Ramos (cell line): ENCODE measurements around the gene CYS1.
"Not testable (repeated sequence)": the region's sequence is repeated elsewhere in the genome, so short reads cannot be mapped to it uniquely, and the experiment has no call there.

Source experiments
- in situ Hi-C: fragments of 300-500 bp; cut with MboI; formaldehyde crosslinking; loops from one replicate; pipeline ENCODE4 v1.14.3; 2022; ENCODE audit warnings: low sequenced_read_pairs; ENCODE audit not compliant: unreplicated experiment

CYS1 gene

DNA sequence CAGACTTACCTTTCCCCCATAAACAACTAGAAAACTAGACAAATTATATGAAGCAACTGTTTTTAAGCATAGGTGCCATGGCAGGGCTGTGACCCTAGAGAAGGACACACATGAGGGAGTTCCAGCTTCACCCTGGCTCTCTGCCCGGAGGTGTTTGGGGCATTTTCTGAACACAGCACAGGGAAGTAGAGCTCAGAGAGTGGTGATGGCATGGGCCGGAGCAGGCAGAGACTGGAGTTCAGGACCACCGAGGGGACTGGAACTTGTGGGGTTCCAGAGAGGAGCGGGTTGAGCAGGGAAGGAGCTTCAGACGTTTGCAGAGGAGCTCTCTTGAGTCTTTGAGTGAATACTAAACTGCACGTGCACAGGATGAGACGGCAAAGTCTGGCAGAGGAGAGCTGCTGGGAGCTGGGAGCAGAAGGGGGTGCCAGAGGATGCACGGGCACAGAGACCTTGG lies 63.4 kb downstream of the CYS1 start:
- in situ Hi-C loops = no loop called here

DNA sequence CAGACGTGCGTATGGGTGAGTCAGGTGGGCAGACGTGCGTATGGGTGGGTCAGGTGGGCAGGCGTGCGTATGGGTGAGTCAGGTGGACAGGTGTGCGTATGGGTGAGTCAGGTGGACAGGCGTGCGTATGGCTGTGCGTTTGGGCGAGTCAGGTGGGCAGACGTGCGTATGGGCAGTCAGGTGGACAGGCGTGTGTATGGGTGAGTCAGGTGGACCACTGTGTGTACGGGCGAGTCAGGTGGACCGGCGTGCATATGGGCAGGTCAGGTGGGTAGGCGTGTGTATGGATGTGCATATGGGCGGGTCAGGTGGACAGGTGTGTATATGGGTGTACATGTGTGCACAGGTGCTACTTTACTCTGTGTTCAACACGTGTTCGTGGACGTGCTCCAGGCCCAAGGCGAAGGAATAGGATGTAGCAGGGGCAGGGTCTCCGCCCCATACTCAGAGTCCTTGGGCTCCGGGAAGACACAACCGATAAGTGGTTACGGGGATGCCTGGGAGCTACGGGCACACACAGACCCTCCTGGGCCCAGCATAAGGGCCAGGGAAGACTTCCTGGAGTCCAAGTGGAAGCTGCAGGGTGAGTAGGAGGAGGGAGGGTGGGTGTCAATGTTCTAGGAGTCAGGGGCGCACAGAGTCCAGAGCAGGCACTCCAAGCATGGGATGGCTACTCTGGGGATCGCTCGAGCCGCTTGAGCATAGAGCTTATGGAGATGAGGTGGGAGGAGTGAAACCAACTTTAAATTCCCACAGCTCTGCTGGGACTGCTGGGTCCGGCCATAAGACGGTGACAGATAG lies 64.0 kb downstream of the CYS1 start:
- in situ Hi-C loops = no loop called here

DNA sequence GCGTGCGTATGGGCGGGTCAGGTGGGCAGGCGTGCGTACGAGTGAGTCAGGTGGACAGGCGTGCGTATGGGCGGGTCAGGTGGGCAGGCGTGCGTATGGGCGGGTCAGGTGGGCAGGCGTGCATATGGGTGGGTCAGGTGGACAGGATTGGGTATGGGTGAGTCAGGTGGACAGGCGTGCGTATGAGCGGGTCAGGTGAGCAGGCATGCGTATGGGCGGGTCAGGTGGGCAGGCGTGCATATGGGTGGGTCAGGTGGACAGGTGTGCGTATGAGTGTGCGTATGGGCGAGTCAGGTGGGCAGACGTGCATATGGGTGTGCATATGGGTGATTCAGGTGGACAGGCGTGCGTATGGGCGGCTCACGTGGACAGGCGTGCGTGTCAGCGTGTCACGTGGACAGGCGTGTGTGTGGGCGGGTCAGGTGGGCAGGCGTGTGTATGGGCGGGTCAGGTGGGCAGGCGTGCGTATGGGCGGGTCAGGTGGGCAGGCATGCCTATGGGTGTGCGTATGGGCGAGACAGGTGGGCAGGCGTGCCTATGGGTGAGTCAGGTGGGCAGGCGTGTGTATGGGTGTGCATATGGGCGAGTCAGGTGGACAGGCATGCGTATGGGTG lies 64.7 kb downstream of the CYS1 start:
- in situ Hi-C loops = not testable (repeated sequence)

DNA sequence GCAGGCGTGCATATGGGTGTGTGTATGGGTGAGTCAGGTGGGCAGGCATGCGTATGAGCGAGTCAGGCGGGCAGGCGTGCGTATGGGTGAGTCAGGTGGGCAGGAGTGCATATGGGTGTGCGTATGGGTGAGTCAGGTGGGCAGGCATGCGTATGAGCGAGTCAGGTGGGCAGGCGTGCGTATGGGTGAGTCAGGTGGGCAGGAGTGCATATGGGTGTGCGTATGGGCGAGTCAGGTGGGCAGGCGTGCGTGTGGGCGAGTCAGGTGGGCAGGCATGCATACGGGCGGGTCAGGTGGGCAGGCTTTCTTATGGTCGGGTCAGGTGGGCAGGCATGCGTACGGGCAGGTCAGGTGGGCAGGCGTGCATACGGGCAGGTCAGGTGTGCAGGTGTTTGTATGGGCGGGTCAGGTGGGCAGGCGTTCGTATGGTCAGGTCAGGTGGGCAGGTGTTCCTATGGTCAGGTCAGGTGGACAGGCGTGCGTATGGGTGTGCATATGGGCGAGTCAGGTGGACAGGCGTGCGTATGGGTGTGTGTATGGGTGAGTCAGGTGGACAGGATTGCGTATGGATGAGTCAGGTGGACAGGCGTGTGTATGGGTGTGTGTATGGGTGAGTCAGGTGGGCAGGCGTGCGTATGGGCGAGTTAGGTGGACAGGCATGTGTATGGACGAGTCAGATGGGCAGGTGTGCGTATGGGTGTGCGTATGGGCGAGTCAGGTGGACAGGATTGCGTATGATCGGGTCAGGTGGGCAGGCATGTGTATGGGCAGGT lies 65.6 kb downstream of the CYS1 start:
- in situ Hi-C loops = no loop called here

DNA sequence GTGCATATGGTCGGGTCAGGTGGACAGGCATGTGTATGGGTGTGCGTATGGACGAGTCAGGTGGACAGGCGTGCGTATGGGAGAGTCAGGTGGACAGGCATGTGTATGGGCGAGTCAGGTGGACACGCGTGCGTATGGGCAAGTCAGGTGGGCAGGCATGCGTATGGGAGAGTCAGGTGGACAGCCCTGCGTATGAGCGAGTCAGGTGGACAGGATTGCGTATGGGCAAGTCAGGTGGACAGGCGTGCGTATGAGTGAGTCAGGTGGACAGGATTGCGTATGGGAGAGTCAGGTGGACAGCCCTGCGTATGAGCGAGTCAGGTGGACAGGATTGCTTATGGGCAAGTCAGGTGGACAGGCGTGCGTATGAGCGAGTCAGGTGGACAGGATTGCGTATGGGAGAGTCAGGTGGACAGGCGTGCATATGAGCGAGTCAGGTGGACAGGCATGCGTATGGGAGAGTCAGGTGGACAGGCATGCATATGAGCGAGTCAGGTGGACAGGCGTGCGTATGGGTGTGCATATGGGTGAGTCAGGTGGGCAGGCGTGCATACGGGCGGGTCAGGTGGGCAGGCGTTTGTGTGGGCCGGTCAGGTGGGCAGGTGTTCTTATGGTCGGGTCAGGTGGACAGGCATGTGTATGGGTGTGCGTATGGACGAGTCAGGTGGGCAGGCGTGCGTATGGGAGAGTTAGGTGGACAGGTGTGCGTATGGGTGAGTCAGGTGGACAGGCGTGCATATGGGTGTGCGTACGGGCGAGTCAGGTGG lies 66.4 kb downstream of the CYS1 start:
- in situ Hi-C loops = not testable (repeated sequence)

DNA sequence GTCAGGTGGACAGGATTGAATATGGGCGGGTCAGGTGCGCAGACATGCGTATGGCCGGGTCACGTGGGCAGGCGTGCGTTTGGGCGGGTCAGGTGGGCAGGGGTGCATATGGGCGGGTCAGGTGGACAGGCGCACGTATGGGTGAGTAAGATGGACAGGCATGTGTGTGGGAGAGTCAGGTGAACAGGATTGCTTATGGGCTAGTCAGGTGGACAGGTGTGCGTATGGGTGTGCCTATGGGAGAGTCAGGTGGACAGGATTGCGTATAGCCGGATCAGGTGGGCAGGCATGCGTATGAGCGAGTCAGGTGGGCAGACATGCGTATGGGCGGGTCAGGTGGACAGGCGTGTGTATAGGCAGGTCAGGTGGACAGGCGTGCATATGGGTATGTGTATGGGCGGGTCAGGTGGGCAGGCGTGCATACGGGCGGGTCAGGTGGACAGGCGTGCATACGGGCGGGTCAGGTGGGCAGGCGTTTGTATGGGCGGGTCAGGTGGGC lies 67.2 kb downstream of the CYS1 start:
- in situ Hi-C loops = no loop called here

DNA sequence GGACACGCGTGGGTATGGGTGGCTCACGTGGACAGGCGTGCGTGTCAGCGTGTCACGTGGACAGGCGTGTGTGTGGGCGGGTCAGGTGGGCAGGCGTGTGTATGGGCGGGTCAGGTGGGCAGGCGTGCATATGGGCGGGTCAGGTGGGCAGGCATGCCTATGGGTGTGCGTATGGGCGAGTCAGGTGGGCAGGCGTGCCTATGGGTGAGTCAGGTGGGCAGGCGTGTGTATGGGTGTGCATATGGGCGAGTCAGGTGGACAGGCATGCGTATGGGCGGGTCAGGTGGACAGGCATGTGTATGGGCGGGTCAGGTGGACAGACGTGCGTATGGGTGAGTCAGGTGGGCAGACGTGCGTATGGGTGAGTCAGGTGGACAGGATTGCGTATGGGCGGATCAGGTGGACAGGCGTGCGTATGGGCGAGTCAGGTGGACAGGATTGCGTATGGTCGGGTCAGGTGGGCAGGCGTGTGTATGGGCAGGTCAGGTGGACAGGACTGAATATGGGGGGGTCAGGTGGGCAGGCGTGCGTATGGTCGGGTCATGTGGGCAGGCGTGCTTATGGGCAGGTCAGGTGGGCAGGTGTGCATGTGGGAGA lies 67.7 kb downstream of the CYS1 start:
- in situ Hi-C loops = not testable (repeated sequence)

DNA sequence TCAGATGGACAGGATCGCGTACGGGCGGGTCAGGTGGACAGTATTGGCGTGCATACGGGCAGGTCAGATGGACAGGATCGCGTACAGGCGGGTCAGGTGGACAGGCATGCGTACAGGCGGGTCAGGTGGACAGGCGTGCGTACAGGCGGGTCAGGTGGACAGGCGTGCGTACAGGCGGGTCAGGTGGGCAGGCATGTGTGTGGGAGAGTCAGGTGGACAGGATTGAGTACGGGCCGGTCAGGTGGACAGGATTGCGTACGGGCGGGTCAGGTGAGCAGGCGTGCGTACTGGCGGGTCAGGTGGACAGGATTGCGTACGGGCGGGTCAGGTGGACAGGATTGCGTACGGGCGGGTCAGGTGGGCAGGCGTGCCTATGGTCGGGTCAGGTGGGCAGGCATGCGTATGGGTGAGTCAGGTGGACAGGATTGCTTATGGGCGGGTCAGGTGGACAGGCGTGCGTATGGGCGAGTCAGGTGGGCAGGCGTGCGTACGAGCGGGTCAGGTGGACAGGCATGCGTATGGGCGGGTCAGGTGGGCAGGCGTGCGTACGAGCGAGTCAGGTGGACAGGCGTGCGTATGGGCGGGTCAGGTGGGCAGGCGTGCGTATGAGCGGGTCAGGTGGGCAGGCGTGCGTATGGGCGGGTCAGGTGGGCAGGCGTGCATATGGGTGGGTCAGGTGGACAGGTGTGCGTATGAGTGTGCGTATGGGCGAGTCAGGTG lies 68.4 kb downstream of the CYS1 start:
- in situ Hi-C loops = not testable (repeated sequence)

DNA sequence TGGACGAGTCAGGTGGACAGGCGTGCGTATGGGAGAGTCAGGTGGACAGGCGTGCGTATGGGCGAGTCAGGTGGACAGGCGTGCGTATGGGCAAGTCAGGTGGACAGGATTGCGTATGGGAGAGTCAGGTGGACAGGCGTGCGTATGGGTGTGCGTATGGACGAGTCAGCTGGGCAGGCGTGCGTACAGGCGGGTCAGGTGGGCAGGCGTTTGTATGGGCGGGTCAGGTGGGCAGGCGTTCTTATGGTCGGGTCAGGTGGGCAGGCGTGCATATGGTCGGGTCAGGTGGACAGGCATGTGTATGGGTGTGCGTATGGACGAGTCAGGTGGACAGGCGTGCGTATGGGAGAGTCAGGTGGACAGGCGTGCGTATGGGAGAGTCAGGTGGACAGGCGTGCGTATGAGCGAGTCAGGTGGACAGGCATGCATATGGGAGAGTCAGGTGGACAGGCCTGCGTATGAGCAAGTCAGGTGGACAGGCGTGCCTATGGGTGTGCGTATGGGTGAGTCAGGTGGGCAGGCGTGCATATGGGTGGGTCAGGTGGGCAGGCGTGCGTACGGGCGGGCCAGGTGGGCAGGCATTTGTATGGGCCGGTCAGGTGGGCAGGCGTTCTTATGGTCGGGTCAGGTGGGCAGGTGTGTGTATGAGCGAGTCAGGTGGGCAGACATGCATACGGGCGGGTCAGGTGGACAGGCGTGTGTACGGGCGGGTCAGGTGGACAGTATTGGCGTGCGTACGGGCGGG lies 69.2 kb downstream of the CYS1 start:
- in situ Hi-C loops = not testable (repeated sequence)

DNA sequence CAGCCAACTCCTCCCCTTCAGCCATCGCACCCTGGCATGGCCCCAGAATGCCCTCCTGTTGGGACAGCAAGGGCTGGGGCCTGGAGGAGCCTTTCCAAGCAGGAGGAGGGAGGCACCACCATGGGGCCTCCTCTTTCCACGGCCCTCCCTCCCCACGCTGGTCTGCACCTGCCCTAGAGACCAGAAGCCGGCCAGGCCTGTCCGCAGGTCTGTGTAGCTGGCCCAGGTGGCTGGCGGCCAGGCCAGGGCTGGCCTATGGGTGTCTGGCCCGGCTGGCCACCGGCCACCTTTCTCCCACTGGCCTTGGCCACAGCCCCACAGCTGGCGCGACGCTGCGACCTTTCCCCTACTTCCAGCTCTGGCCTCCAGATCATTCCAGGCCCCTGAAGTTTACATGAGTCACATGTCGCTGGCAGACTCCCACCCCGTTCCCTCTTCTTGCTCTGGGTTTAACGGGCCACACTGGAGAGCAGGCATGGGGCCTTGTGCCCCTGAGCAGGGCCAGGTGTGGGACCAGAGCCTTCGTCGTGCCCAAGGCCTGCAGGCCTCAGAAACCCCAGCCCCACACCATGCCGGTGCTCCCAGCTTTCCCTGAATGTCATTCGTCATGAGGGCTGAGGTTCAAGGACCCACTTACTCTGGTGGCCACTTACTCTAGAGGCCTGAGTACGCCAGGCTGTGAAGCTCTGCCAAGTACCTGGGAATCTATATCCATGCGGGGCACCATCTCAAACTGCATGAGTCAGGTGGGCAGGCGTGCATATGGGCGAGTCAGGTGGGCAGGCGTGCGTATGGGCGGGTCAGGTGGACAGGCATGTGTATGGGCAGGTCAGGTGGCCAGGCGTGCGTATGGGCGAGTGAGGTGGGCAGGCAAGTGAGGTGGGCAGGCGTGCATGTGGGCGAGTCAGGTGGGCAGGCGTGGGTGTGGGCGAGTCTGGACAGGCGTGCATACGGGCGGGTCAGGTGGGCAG lies 70.1 kb downstream of the CYS1 start:
- in situ Hi-C loops = no loop called here

DNA sequence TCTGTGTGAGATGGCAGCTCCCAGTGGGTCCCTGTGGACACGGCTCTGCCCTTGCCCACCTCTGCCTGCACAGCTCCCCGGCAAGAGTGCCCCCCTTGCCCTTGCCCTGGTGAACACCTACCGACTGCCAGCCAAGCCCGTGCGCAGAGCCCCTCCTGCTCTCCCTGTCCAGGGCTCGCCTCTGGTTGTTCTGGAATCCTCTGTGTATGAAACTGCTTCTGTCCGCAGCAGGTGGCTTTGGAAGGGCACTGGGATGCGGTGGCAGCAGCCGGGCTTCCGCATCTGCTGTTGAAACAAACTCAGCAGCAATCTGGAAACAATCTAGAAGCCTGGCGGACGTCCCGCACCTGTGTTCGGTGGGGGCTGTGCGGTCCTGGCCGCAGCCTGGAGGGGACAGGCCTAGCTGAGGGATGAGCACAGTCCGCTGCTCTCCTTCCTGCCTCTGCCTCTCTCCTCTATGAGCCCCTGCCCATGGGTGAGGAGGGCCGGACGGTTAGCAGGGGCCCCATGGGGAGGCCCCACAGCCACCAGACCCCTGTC lies 70.9 kb downstream of the CYS1 start:
- in situ Hi-C loops = no loop called here

DNA sequence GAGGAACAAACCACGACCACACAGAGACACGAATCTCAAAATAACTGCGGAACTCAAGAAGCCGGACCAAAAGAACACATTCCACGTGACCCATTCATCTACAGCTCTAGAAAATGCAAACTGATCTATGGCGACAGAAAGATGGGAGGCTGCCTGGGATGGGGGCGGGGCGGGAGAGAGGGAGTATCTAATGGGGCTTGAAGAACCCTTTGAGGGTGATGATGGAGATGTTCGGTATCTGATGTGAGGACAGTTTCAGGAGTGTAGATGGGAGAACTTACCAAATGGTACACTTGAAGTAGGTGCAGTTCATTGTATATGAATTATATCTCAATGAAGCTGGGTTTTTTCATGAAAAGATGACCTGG lies 71.4 kb downstream of the CYS1 start:
- in situ Hi-C loops = no loop called here

DNA sequence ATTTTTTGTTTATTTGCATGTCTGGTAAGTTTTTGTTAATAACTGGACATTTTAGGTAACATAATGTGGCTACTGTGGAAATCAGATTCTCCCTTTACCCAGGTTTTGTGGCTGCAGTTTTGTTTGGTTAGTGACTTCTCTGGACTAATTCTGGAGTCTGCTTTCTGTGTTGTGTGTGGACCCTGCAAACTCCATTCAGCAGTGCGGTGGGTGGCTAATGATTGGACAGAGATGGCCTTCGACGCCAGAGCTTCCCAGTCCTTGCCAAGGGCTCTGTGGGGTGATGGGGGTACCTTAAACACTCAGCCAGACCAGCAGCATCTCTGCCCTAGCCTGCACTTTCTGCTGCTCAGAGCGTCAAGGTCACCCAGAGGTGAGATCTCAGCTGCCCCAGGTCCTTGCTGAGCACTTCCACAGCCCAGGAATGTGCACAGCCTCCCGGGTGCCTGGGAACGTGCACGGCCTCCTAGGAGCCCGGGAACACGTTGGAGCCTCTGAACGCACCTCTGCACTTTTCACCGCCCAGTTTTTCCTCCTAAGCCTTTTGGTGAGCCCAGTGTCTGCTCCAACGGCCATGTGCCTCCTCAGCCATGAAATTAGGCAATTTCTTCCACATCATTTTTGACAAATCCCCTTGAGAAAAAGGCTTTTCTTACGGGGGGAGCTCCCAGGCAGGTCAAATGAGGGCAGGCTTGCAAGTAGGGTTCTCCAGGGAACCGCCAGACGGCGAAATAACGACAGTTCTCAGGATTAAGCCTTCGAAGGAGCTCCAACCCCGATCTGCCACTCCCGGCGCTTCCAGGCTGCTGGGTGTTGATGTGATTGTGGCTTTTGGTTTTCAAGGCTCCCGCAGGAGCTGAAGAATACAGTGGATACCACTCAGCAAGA lies 72.0 kb downstream of the CYS1 start:
- in situ Hi-C loops = no loop called here

DNA sequence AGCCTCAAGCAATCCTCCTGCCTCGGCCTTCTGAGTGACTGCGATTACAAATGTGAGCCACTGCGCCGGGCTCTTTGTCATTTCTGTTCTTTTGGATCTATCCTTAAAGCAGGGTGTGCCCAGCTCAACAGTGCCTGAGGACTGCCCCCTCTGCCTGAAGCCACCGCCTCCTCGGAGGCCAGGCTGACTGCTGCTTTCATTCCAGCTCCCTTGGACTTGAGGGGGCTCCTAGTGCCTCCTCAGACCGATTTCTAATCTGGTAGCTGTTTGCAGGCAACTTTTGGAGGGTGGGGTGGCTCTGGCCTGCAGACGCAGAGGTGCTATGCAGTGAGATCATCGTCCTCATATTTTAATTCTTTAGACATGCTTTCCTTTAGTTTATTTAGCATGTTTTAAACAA lies 72.8 kb downstream of the CYS1 start:
- in situ Hi-C loops = no loop called here
